Stimulated activated CD4-positive, alpha-beta T cell treated with anti-CD3 and anti-CD28 coated beads, Interleukin-1b, Interleukin-23, amount 100 ng/mL, for 48 hours (primary cell): ENCODE measurements around the gene FZD2.
"Not testable (repeated sequence)": the region's sequence is repeated elsewhere in the genome, so short reads cannot be mapped to it uniquely, and the experiment has no call there.

ENCODE experiments used
- DNase-seq: peaks from one replicate; pipeline ENCODE4 v3.0.0-alpha.2; 2020

The FZD2 gene

GRCh38 chr17:44556832-44557606, at the start of gene FZD2:
Gene FZD2 (plus strand): TSS chr17:44557484. CDS start chr17:44557689, 205 bp downstream.
- DNase-seq = peak; percentile 56

GRCh38 chr17:44511241-44512134, 45.8 kb upstream of the FZD2 start:
- DNase-seq = not testable (repeated sequence)

GRCh38 chr17:44518032-44518431, 39.3 kb upstream of the FZD2 start:
- DNase-seq = no peak

- DNase-seq = peak; percentile 70
Observed at GRCh38 chr17:44522883-44523671, 34.2 kb upstream of the FZD2 start.

GRCh38 chr17:44523672-44523972, 33.7 kb upstream of the FZD2 start:
- DNase-seq = no peak

- DNase-seq = no peak
Observed at GRCh38 chr17:44527102-44527501, 30.2 kb upstream of the FZD2 start.

- DNase-seq = no peak
Observed at GRCh38 chr17:44527954-44528353, 29.3 kb upstream of the FZD2 start.

GRCh38 chr17:44529864-44530263, 27.4 kb upstream of the FZD2 start:
- DNase-seq = no peak

- DNase-seq = no peak
Observed at GRCh38 chr17:44530896-44531418, 26.3 kb upstream of the FZD2 start.

GRCh38 chr17:44533533-44534246, 23.6 kb upstream of the FZD2 start:
- DNase-seq = peak; percentile 86

- no peak for DNase-seq
Observed at GRCh38 chr17:44536090-44536953, 21.0 kb upstream of the FZD2 start.

- not testable (repeated sequence) for DNase-seq
Observed at GRCh38 chr17:44537922-44538321, 19.4 kb upstream of the FZD2 start.

GRCh38 chr17:44539673-44540072, 17.6 kb upstream of the FZD2 start:
- no peak for DNase-seq

GRCh38 chr17:44540246-44541084, 16.8 kb upstream of the FZD2 start:
- DNase-seq = no peak

GRCh38 chr17:44541884-44542581, 15.3 kb upstream of the FZD2 start:
- DNase-seq = no peak

- DNase-seq = no peak
Observed at GRCh38 chr17:44543213-44543904, 13.9 kb upstream of the FZD2 start.

GRCh38 chr17:44543905-44544523, 13.3 kb upstream of the FZD2 start:
- no peak for DNase-seq
